ENCODE measurements around the gene KRTAP19-4.

- no peak for TF ChIP-seq EZH2 (IDR thresholded peaks at IDR 0.05; ENCODE audit: insufficient read depth, poor library complexity, severe bottlenecking)
- TF ChIP-seq EZH2phosphoT487 (IDR thresholded peaks at IDR 0.05; ENCODE audit: insufficient read depth, low read depth) = no peak
These were observed 33.3 kb downstream of the KRTAP19-4 start for GRCh38 chr21:30463713-30464112.
